Measurements from ENCODE around the gene PDCD1.

PDCD1 gene

GRCh38 chr2:241873081-241873802 is 14.5 kb upstream of the PDCD1 start:
- Histone ChIP-seq H3K4me2 (peak overlapping the region; percentile 100), H3K27ac (peak overlapping the region; percentile 86; the same call in 1 of the 2 replicates), H3K4me1 (peaks cover 78% of the 10 kb centered on the region), H3K36me3 (no peaks in the 10 kb centered on the region), H3K9me3 (peaks cover 21% of the 10 kb centered on the region), H3K4me3 (no peak overlapping the region), H4K20me1 (no peaks in the 10 kb centered on the region), H3K9ac (no peak overlapping the region), H3K27me3 (no peaks in the 10 kb centered on the region)
- no peak for TF ChIP-seq Cebpa-rat (IDR thresholded peaks at IDR 0.05)

DNA sequence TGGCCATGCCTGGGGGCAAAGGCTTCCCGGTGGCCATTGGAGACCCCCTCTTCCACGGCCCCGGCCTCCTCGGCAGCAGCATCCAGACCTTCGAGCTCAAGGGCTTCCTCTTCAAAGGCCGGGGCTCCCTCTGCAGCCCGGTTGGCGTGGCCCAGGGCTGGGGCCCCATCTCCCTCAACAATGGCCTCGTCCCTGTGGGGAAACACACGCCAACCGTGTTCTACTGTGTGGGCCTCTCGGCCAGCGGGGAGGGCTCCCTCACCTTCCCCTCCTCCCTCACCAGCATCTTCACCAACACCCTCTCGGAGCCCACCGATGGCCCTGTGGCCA is 13.6 kb upstream of the PDCD1 start:
- Histone ChIP-seq H4K20me1 (no peaks in the 10 kb centered on the region), H3K9me3 (peaks cover 21% of the 10 kb centered on the region), H3K9ac (peak overlapping the region; percentile 68), H3K27ac (peak overlapping the region; percentile 86), H3K27me3 (no peaks in the 10 kb centered on the region), H3K4me2 (peak overlapping the region; percentile 100), H3K36me3 (no peaks in the 10 kb centered on the region), H3K4me1 (peaks cover 84% of the 10 kb centered on the region), H3K4me3 (peak overlapping the region; percentile 51; the same call in 1 of the 2 replicates)
- no peak for TF ChIP-seq Cebpa-rat (IDR thresholded peaks at IDR 0.05)

DNA sequence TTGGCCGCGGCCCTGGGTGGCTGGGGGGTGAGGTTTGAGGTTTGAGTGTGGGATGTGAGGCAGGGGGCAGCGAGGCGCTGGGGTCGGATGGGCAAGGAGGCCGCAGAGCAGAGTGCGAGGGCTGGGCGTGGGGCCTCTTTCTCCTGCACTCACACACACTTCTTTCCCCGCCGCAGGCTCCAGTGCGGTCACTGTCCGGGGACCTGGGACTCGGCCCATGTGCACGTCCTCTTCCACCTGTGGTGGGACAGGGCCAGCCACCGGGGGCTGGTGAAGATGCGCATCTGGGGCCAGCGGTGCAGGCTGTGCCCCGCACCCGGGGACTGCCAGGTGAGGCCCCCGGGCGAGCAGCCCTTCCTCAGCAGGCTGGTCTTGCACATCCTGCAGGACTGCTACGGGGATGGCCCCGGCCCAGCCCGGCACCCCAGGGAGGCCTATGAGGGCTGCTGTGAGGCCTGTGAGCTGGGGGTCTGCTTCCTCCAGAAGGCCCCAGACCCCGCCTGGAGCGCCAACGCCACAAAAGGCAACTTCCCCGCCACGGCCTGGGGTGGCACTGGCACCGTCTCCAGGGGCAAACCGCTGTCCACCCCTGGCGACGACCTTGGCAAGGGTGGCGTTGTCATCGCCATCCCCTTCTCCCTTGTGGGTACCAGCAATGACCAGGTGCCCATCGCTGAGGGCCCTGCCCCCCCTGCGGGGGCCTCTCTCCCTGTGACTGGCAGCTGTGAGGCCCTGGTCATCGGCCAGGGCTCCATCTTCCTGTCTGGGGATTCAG is 13.0 kb upstream of the PDCD1 start:
- Histone ChIP-seq H3K9me3 (peaks cover 21% of the 10 kb centered on the region), H3K9ac (peak overlapping the region; percentile 68), H3K4me1 (peaks cover 84% of the 10 kb centered on the region), H3K36me3 (no peaks in the 10 kb centered on the region), H3K27ac (peak overlapping the region; percentile 86), H3K4me2 (peak overlapping the region; percentile 100), H3K4me3 (peak overlapping the region; percentile 51), H4K20me1 (no peaks in the 10 kb centered on the region), H3K27me3 (no peaks in the 10 kb centered on the region)
- no peak for TF ChIP-seq Cebpa-rat (IDR thresholded peaks at IDR 0.05)

- TF ChIP-seq Cebpa-rat (IDR thresholded peaks at IDR 0.05), result no peak
- Histone ChIP-seq H4K20me1 (no peaks in the 10 kb centered on the region), H3K9ac (peak overlapping the region; percentile 68), H3K9me3 (peaks cover 21% of the 10 kb centered on the region), H3K27ac (peak overlapping the region; percentile 86), H3K27me3 (peaks cover 4% of the 10 kb centered on the region; the same call in 1 of the 2 replicates), H3K4me3 (no peak overlapping the region; the same call in 1 of the 2 replicates), H3K36me3 (no peaks in the 10 kb centered on the region), H3K4me1 (peaks cover 85% of the 10 kb centered on the region), H3K4me2 (peak overlapping the region; percentile 100)
Measured at GRCh38 chr2:241870611-241871537, 12.2 kb upstream of the PDCD1 start.

DNA sequence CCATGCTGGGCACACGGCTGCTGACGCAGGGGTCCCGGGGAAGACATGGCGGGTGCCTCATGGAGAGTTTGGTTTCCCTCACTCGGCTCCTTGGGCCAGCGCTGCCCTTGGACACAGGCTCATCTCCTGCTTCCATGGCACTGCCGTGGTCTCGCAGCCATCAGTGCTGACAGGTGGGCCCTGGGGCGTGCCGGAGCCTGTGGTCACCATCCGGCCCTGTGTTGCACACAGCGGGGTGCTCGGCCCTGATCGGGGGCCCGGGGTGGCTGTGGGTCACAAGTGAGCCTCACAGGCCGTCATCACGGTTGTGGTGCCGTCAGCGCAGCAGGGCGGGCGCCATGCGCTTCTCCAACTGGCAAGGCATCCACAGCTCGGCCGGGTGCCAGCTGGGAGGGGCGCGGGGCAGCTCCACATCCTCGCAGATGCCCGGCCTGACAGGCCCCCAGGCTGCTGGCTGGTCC is 11.4 kb upstream of the PDCD1 start:
- Histone ChIP-seq H4K20me1 (no peaks in the 10 kb centered on the region), H3K4me2 (peak overlapping the region; percentile 100), H3K27me3 (peaks cover 7% of the 10 kb centered on the region; the same call in 1 of the 2 replicates), H3K9ac (no peak overlapping the region; the same call in 1 of the 2 replicates), H3K36me3 (no peaks in the 10 kb centered on the region), H3K4me3 (no peak overlapping the region), H3K4me1 (peaks cover 93% of the 10 kb centered on the region), H3K27ac (peak overlapping the region; percentile 86; the same call in 1 of the 2 replicates), H3K9me3 (peaks cover 15% of the 10 kb centered on the region)
- TF ChIP-seq Cebpa-rat (IDR thresholded peaks at IDR 0.05), result no peak

DNA sequence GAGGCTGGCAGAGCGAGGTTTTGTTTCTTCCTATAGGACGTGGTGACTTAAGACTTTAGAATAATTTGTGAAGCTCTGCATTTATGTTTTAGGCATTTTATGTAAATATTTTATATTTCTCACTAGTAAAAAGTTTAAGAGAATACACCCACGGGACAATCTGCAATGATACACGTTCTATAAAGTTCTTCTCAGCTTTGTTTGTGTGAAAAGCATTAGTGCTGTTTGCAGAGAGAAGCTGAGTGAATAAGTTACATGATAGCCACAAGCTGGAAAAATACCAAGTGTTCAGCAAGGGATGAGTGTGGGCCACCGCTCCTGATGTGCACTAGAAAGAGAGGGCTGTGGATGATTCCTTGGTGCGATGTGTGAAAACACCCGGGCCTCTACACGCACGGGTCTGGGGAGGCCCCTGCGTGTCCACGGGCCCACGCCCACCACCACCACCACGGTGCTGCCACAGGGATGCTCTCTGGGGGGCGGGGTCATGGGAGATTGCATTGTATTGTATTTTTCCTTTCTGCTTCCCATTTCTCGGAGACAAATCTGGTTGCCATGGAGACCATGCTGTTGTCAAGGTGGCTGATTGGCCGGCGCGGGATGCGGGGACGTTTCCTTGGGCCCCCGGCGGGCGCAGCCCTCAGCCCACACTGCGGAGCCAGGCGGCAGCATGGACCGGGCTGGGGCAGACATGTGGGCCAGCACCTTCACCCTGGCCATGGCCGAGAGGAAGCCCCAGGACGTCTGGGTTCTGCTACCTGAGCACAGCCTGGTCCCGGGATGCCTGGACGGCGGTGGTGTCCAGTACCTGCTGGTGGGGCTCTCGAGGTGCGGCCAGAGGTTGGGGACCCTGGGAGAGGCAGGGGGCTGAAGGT is 10.6 kb upstream of the PDCD1 start, which contains the start of gene RTP5:
Gene RTP5 (plus strand): TSS at position 643 of the 875 bp plus-strand sequence. CDS start 28 bp downstream, at position 671.
- Histone ChIP-seq H3K27ac (peak within 1 kb of the TSS; percentile 86; the same call in 1 of the 2 replicates), H3K36me3 (no peaks in the 10 kb centered on the region), H3K4me2 (peak within 1 kb of the TSS; percentile 100), H3K27me3 (peaks cover 7% of the 10 kb centered on the region; the same call in 1 of the 2 replicates), H4K20me1 (no peaks in the 10 kb centered on the region), H3K9ac (no peak within 1 kb of the TSS; the same call in 1 of the 2 replicates), H3K9me3 (peaks cover 7% of the 10 kb centered on the region), H3K4me3 (no peak within 1 kb of the TSS), H3K4me1 (peaks cover 95% of the 10 kb centered on the region)
- no peak for TF ChIP-seq Cebpa-rat (IDR thresholded peaks at IDR 0.05)

DNA sequence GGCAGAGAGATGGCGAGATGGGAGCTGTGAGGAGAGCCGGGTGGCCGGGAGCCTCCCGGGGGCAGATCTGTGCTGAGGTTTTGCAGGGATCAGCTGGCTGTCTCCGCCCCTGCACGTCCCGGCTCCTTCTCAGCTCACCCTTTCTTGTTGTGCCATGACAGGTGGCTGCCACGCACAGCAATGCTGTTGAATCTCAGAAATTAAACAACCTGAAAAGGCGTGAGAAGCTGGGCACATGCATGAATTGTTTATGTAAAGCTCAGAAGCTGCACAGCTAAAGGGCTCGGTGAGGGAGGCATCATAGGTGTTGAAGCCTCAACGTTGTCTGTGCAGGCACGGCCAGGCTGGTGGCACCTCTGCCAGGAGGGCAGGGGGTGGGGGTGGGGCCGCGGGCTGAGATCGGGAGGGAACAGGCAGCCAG is 10.0 kb upstream of the PDCD1 start:
- Histone ChIP-seq H3K9me3 (peaks cover under 1% of the 10 kb centered on the region), H3K36me3 (no peaks in the 10 kb centered on the region), H3K4me1 (peaks cover 95% of the 10 kb centered on the region), H3K9ac (no peak overlapping the region), H3K4me2 (peak overlapping the region; percentile 100), H3K4me3 (no peak overlapping the region), H4K20me1 (no peaks in the 10 kb centered on the region), H3K27me3 (peaks cover 7% of the 10 kb centered on the region; the same call in 1 of the 2 replicates), H3K27ac (no peak overlapping the region)
- TF ChIP-seq Cebpa-rat (IDR thresholded peaks at IDR 0.05), result no peak

GRCh38 chr2:241867776-241868420 is 9.2 kb upstream of the PDCD1 start:
- Histone ChIP-seq H3K4me3 (peak overlapping the region; percentile 38; the same call in 1 of the 2 replicates), H3K36me3 (no peaks in the 10 kb centered on the region), H3K27me3 (peaks cover 15% of the 10 kb centered on the region), H3K4me1 (peaks cover 100% of the 10 kb centered on the region), H3K4me2 (peak overlapping the region; percentile 100), H3K9ac (peak overlapping the region; percentile 65), H3K27ac (peak overlapping the region; percentile 52; the same call in 1 of the 2 replicates), H4K20me1 (no peaks in the 10 kb centered on the region), H3K9me3 (no peaks in the 10 kb centered on the region)
- TF ChIP-seq Cebpa-rat (IDR thresholded peaks at IDR 0.05), result no peak
